Measurements from ENCODE around the gene UGT3A1. TPM values are rescaled to one million over a fixed set of nuclear protein-coding genes. Genes with fewer than 3 reads are reported as not detected.

Gene UGT3A1
- total RNA-seq, 1 donor from 2014 or later = not detected

GRCh38 chr5:35947085-35947484, 44.1 kb downstream of the UGT3A1 start:
- Histone ChIP-seq H3K4me3 (no peak overlapping the region), H3K27ac (no peak overlapping the region), H3K36me3 (no peaks in the 10 kb centered on the region), H3K9me3 (no peaks in the 10 kb centered on the region), H3K4me1 (no peaks in the 10 kb centered on the region), H3K27me3 (no peaks in the 10 kb centered on the region)
- intact Hi-C loops (cut with DNase I) = no loop called here
- DNase-seq (ENCODE audit: extremely low spot score in 2 of 2) = no peak
- TF ChIP-seq POLR2AphosphoS5 (IDR thresholded peaks at IDR 0.05; ENCODE audit: insufficient read depth in 1 of 2, low read depth in 1 of 2) (no peak), POLR2A (IDR thresholded peaks at IDR 0.05) (no peak)
- TF ChIP-seq, protein P1, sequence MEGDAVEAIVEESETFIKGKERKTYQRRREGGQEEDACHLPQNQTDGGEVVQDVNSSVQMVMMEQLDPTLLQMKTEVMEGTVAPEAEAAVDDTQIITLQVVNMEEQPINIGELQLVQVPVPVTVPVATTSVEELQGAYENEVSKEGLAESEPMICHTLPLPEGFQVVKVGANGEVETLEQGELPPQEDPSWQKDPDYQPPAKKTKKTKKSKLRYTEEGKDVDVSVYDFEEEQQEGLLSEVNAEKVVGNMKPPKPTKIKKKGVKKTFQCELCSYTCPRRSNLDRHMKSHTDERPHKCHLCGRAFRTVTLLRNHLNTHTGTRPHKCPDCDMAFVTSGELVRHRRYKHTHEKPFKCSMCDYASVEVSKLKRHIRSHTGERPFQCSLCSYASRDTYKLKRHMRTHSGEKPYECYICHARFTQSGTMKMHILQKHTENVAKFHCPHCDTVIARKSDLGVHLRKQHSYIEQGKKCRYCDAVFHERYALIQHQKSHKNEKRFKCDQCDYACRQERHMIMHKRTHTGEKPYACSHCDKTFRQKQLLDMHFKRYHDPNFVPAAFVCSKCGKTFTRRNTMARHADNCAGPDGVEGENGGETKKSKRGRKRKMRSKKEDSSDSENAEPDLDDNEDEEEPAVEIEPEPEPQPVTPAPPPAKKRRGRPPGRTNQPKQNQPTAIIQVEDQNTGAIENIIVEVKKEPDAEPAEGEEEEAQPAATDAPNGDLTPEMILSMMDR (IDR thresholded peaks at IDR 0.05) = no peak

DNA sequence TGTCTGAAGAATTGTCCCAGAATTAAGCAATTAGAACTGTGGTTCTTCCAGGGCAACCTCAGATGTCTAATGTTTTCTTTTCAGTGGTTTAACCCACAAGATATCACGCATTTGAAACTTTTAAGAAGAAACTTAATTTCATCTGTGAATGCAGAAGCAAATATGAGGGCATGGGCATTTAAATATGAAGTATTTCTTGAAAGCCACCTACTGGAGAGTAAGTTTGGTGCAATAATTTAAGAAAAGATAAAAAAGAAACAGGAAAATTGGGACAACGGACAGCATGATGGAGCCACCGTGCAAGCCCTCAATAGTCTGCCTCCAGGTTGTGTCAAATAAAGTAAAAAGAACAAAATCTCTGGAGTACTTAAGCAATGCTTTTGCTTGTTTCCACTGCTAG, 51.6 kb downstream of the UGT3A1 start:
- no peak overlapping the region for H3K4me3 ChIP-seq
- H3K36me3 ChIP-seq = no peaks in the 10 kb centered on the region
- TF ChIP-seq POLR2A (IDR thresholded peaks at IDR 0.05) (no peak), POLR2AphosphoS5 (IDR thresholded peaks at IDR 0.05; ENCODE audit: insufficient read depth in 1 of 2, low read depth in 1 of 2) (no peak)
- TF ChIP-seq, protein P1 (IDR thresholded peaks at IDR 0.05) = no peak
- no peaks in the 10 kb centered on the region for H3K4me1 ChIP-seq
- no peak for DNase-seq (ENCODE audit: extremely low spot score in 2 of 2)
- intact Hi-C loops (cut with DNase I) = no loop called here
- no peak overlapping the region for H3K27ac ChIP-seq
- no peaks in the 10 kb centered on the region for H3K27me3 ChIP-seq
- H3K9me3 ChIP-seq = no peaks in the 10 kb centered on the region

GRCh38 chr5:35938568-35939227, 52.5 kb downstream of the UGT3A1 start, which contains the start of gene CAPSL:
Gene CAPSL (minus strand): TSS chr5:35938622. CDS start chr5:35921120, 17,502 bp downstream.
- DNase-seq (ENCODE audit: extremely low spot score in 2 of 2) = no peak
- H3K9me3 ChIP-seq = no peaks in the 10 kb centered on the region

GRCh38 chr5:35926389-35927051, 64.7 kb downstream of the UGT3A1 start:
- H3K4me3 ChIP-seq = peak overlapping the region; percentile 11 to 25
- no peaks in the 10 kb centered on the region for H3K9me3 ChIP-seq
- intact Hi-C loops (cut with DNase I) = loop anchor here (5.0 to 10.0 kb wide), 2 partner anchors 152 to 839 kb away; no protein-coding TSS in a partner anchor
- H3K27me3 ChIP-seq = no peaks in the 10 kb centered on the region
- TF ChIP-seq, protein P1 (IDR thresholded peaks at IDR 0.05) = peak; percentile 59 to 92 (median 86)
- no peak for TF ChIP-seq POLR2A (IDR thresholded peaks at IDR 0.05)
- TF ChIP-seq POLR2AphosphoS5 (IDR thresholded peaks at IDR 0.05; ENCODE audit: insufficient read depth in 1 of 2, low read depth in 1 of 2) = no peak
- peaks cover 8% of the 10 kb centered on the region for H3K4me1 ChIP-seq
- DNase-seq (ENCODE audit: extremely low spot score in 2 of 2) = no peak
- H3K36me3 ChIP-seq = no peaks in the 10 kb centered on the region
- H3K27ac ChIP-seq = peak overlapping the region; percentile 2

More at GRCh38 chr5:35938568-35939227, 52.5 kb downstream of the UGT3A1 start, which contains the start of gene CAPSL:
- intact Hi-C loops (cut with DNase I) = no loop called here
- Histone ChIP-seq H3K4me3 (no peak within 1 kb of the TSS), H3K4me1 (no peaks in the 10 kb centered on the region), H3K27me3 (no peaks in the 10 kb centered on the region), H3K27ac (no peak within 1 kb of the TSS), H3K36me3 (no peaks in the 10 kb centered on the region)
- TF ChIP-seq POLR2AphosphoS5 (IDR thresholded peaks at IDR 0.05; ENCODE audit: insufficient read depth in 1 of 2, low read depth in 1 of 2) (no peak), POLR2A (IDR thresholded peaks at IDR 0.05) (no peak)
- TF ChIP-seq, protein P1 (IDR thresholded peaks at IDR 0.05) = no peak

Measured in vagina (tissue), 2 donors.